HepG2 (cell line): Measurements from ENCODE around the gene MRPL20. TPM values are rescaled to one million over a fixed set of nuclear protein-coding genes. Genes with fewer than 3 reads are reported as not detected.

Source experiments
- AKAP8 ChIP-seq: sonication (generic); formaldehyde crosslinking; IDR thresholded peaks from 2 replicates; pipeline ENCODE4 v1.5.1; 2020; ENCODE audit warnings: mild to moderate bottlenecking, missing genetic modification reagents
- ARID4A ChIP-seq: sonication (generic); formaldehyde crosslinking; IDR thresholded peaks from 2 replicates; pipeline ENCODE4 v1.5.0; 2020; ENCODE audit warnings: mild to moderate bottlenecking, missing genetic modification reagents, borderline replicate concordance
- ERF ChIP-seq: IDR thresholded peaks from 2 replicates; pipeline ENCODE4 v1.6.1; 2018; ENCODE audit warnings: missing biosample characterization, missing genetic modification reagents
- HOXA3 ChIP-seq: sonication (generic); formaldehyde crosslinking; IDR thresholded peaks from 2 replicates; pipeline ENCODE4 v1.5.0; 2020; ENCODE audit warnings: missing genetic modification reagents
- KDM5A ChIP-seq: fragments of 200-600 bp; sonication (generic); IDR thresholded peaks from 2 replicates; pipeline ENCODE4 v1.7.0; 2018; ENCODE audit warnings: antibody characterized with exemption, mild to moderate bottlenecking, low read length, borderline replicate concordance
- MAF1 ChIP-seq: sonication (generic); formaldehyde crosslinking; IDR thresholded peaks from 2 replicates; pipeline ENCODE4 v1.5.0; 2020; ENCODE audit warnings: missing genetic modification reagents, borderline replicate concordance
- MAX ChIP-seq: IDR thresholded peaks from 2 replicates; pipeline ENCODE4 v1.6.1; 2012; ENCODE audit warnings: inconsistent platforms
- MBD4 ChIP-seq: IDR thresholded peaks from 2 replicates; pipeline ENCODE4 v1.6.1; 2012; ENCODE audit warnings: low read length, inconsistent platforms, borderline replicate concordance
- NCOA5 ChIP-seq: sonication (generic); formaldehyde crosslinking; IDR thresholded peaks from 2 replicates; pipeline ENCODE4 v1.4.0; 2020; ENCODE audit warnings: missing genetic modification reagents
- NRL ChIP-seq: sonication (generic); formaldehyde crosslinking; IDR thresholded peaks from 2 replicates; pipeline ENCODE4 v1.5.0; 2020; ENCODE audit warnings: missing genetic modification reagents, mild to moderate bottlenecking, moderate library complexity, borderline replicate concordance
- SIN3B ChIP-seq: fragments of 150-350 bp; IDR thresholded peaks from 2 replicates; pipeline ENCODE4 v1.6.1; 2014; ENCODE audit warnings: low read length
- SMAD9 ChIP-seq: sonication (generic); formaldehyde crosslinking; IDR thresholded peaks from 2 replicates; pipeline ENCODE4 v1.5.1; 2020; ENCODE audit warnings: mild to moderate bottlenecking, missing genetic modification reagents
- SNAPC2 ChIP-seq: sonication (generic); formaldehyde crosslinking; IDR thresholded peaks from 2 replicates; pipeline ENCODE4 v1.8.1; 2022; ENCODE audit warnings: mild to moderate bottlenecking, missing genetic modification reagents
- ZBTB14 ChIP-seq: sonication (generic); formaldehyde crosslinking; IDR thresholded peaks from 2 replicates; pipeline ENCODE4 v1.4.0; 2020; ENCODE audit warnings: missing genetic modification reagents
- ZBTB8A ChIP-seq: sonication (generic); formaldehyde crosslinking; IDR thresholded peaks from 2 replicates; pipeline ENCODE4 v1.4.0; 2020; ENCODE audit warnings: mild to moderate bottlenecking, low read depth, missing genetic modification reagents, borderline replicate concordance
- ZFP36L1 ChIP-seq: sonication (generic); formaldehyde crosslinking; IDR thresholded peaks from 2 replicates; pipeline ENCODE4 v1.8.0; 2022; ENCODE audit warnings: mild to moderate bottlenecking, missing genetic modification reagents, moderate library complexity
- ZFYVE20 ChIP-seq: sonication (generic); formaldehyde crosslinking; IDR thresholded peaks from 2 replicates; pipeline ENCODE4 v1.8.0; 2023; ENCODE audit warnings: low read depth, mild to moderate bottlenecking, moderate library complexity, missing genetic modification reagents, borderline replicate concordance
- ZNF160 ChIP-seq: sonication (generic); formaldehyde crosslinking; IDR thresholded peaks from 2 replicates; pipeline ENCODE4 v1.8.0; 2022; ENCODE audit warnings: mild to moderate bottlenecking, inconsistent platforms, missing genetic modification reagents
- ZNF552 ChIP-seq: sonication (generic); formaldehyde crosslinking; IDR thresholded peaks from 2 replicates; pipeline ENCODE4 v1.9.0; 2022; ENCODE audit warnings: missing genetic modification reagents, mild to moderate bottlenecking, borderline replicate concordance
- ZNF556 ChIP-seq: sonication (generic); formaldehyde crosslinking; IDR thresholded peaks from 2 replicates; pipeline ENCODE4 v1.4.0; 2020; ENCODE audit warnings: mild to moderate bottlenecking, missing genetic modification reagents, borderline replicate concordance
- ZNF766 ChIP-seq: sonication (generic); formaldehyde crosslinking; IDR thresholded peaks from 2 replicates; pipeline ENCODE4 v1.5.0; 2020; ENCODE audit warnings: missing genetic modification reagents, borderline replicate concordance
- ZNF780A ChIP-seq: sonication (generic); formaldehyde crosslinking; IDR thresholded peaks from 2 replicates; pipeline ENCODE4 v1.8.0; 2022; ENCODE audit warnings: mild to moderate bottlenecking, missing genetic modification reagents, moderate library complexity
- ZNF788 ChIP-seq: sonication (generic); formaldehyde crosslinking; IDR thresholded peaks from 2 replicates; pipeline ENCODE4 v1.5.0; 2020; ENCODE audit warnings: mild to moderate bottlenecking, missing genetic modification reagents, borderline replicate concordance
- polyA plus RNA-seq, 8 experiments: library from polyadenylated mRNA; depleted of rRNA in 3 of 8; stranded (reverse) in 7 of 8; unstranded in 1 of 8; fragments of >200 nt; fragmentation: Illumina TruSeq in 4 of 8; extraction: Trizol in 4 of 8; gene quantifications; 2 replicates each; pipeline versions ENCODE4 v1.2.1 to v1.2.3, GENCODE V29; 2011 to 2016; ENCODE audit warnings: low read depth in 4 of 8, missing spikeins in 1 of 8, mixed read lengths in 1 of 8; ENCODE audit not compliant: insufficient read depth in 1 of 8
- total RNA-seq, 5 experiments: library from RNA; depleted of rRNA; stranded (reverse); fragments of >200 nt; fragmentation: Illumina TruSeq; extraction: Trizol; gene quantifications; 2 replicates each; pipeline ENCODE4 v1.2.3, GENCODE V29; 2016; ENCODE audit warnings: low read depth in 1 of 5

The MRPL20 gene
- total and polyA plus RNA-seq, 2 of the 13 experiments (the other 11 are each of a cell fraction or from before 2014, with no cell fraction given) = 59.2 to 127 TPM

GRCh38 chr1:1355416-1355815 lies 51.7 kb downstream of the MRPL20 start (continued):
- TF ChIP-seq ZBTB14 (CRISPR knock-in tag) (peak; percentile 84), MBD4 (no peak), MAX (peak; percentile 68), HOXA3 (CRISPR knock-in tag) (0 out of 2 replicates have a peak, but pooled peaks have one; percentile 28), ARID4A (CRISPR knock-in tag) (no peak), AKAP8 (CRISPR knock-in tag) (no peak), ZNF766 (CRISPR knock-in tag) (no peak), KDM5A (no peak), NCOA5 (CRISPR knock-in tag) (no peak), ERF (CRISPR knock-in tag) (no peak), SMAD9 (CRISPR knock-in tag) (no peak), MAF1 (CRISPR knock-in tag) (no peak), ZNF556 (no peak), ZNF780A (CRISPR knock-in tag) (no peak), ZNF788 (no peak), ZNF552 (no peak), SNAPC2 (CRISPR knock-in tag) (no peak), ZNF160 (CRISPR knock-in tag) (no peak), NRL (CRISPR knock-in tag) (no peak), ZFYVE20 (CRISPR knock-in tag) (no peak), ZBTB8A (CRISPR knock-in tag) (no peak), SIN3B (no peak), ZFP36L1 (no peak)
